GM18511 (cell line): ENCODE data around the gene CMBL.
"Not testable (repeated sequence)": the region's sequence is repeated elsewhere in the genome, so short reads cannot be mapped to it uniquely, and the experiment has no call there.

Experiments
- ATAC-seq: cut with Tn5 transposase; IDR thresholded peaks from one replicate; pipeline ENCODE4 v1.9.1; 2021; ENCODE audit warnings: mild to moderate bottlenecking, moderate library complexity; ENCODE audit not compliant: unreplicated experiment

CMBL gene

DNA sequence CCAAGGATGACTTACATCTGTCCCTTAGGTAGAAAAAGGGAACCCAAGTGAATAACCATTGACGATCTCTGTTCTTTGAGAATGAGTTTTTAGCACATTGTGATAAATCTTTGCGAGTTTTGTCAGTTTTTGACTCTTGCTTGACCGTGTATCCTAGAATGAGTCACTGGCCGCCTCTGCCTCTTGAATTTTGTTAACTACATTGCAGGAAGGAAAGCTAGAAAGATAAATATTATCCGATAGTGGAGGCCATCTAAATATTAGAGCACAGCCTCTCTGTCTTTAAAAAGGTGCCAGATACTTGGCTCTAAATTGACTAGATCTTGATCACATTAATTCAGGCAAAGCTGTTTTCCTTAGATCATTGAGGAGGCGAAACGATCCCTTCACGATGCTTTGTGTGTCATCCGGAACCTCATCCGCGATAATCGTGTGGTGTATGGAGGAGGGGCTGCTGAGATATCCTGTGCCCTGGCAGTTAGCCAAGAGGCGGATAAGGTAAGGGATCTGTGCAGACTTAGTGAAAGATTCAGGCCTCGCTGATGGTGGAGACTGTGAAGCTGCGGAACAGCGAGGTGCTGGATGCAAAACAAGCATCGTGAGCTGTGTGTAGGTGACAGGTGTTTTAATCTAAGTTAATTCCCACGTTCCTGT lies 45.5 kb downstream of the CMBL start:
- no peak for ATAC-seq

GRCh38 chr5:10261065-10261464 lies 46.6 kb downstream of the CMBL start:
- no peak for ATAC-seq

- no peak for ATAC-seq
These were observed 47.8 kb downstream of the CMBL start for GRCh38 chr5:10259899-10260298.

GRCh38 chr5:10257870-10258269 lies 49.8 kb downstream of the CMBL start:
- no peak for ATAC-seq

DNA sequence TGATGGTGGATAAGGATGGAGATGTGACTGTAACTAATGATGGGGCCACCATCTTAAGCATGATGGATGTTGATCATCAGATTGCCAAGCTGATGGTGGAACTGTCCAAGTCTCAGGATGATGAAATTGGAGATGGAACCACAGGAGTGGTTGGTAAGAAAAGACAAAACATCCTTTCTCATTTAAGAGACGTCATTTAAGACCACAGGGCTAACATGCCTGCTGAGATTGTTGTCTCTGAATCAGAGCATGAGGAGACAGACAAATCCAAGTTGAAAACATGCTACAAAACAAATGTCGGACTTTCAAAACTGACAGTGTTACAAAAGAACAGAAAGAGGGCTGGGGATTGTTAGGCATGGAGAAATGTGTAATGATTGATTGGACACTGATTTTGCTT lies 53.0 kb downstream of the CMBL start:
- ATAC-seq, result no peak

DNA sequence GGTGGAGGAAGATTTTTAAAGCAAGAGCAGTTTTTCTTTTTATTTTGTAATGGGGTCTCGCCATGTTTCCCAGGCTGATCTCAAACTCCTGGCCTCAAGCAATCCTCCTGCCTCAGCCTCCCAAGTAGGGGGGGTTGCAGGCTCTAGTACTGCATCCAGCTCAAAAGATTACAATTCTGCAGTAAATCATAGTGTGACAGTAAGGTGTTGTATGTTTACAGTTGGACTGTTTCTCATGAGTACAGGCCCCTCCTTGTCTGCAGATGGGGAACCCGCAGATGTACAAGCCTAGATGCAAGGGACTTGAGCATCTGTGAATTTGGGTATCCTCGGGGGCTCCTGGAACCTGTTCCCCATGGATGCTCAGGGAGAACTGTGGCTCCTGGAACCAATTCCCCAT lies 54.3 kb downstream of the CMBL start:
- no peak for ATAC-seq

DNA sequence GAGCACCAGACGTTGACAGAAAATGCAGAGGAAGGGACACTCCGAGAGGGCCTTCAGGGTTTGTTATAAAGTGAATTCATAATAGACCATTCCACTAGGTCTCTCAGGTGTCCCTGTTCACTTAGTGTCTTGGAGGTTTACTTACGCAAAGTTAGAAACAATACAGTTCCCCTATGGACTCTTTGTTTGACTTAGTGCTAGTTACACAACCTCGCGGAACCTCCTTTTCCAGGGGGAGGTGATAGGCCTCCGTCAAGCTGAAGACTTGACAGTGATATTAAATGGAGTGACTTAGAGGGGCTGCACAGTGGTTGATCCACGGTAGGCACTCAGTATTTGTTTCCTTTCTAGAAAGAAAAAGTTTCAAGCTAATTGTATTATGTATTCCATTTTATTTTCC lies 56.3 kb downstream of the CMBL start:
- no peak for ATAC-seq

DNA sequence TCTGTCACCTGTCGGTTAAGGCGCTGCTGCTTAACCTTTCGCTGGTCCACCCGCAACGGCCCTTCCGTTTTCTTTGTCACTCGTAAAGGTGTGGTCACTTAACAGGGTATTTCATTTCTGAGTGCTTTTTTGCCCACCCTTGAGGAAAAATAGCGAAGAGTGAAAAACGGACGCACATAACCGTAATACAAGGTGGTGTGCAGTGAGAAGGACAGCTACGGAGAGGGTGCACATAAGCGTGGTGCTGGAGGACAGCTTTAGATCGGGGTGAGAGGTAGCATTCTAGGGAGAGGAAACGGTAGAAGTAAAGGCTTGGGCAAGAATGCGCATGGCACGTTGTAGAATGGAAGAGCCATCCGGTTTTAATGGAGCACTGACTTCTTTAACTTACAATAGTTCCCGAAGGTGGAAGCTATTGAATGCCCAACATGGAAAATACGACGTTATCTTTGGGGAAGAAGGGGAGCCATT lies 56.9 kb downstream of the CMBL start:
- peak; percentile 14 for ATAC-seq

DNA sequence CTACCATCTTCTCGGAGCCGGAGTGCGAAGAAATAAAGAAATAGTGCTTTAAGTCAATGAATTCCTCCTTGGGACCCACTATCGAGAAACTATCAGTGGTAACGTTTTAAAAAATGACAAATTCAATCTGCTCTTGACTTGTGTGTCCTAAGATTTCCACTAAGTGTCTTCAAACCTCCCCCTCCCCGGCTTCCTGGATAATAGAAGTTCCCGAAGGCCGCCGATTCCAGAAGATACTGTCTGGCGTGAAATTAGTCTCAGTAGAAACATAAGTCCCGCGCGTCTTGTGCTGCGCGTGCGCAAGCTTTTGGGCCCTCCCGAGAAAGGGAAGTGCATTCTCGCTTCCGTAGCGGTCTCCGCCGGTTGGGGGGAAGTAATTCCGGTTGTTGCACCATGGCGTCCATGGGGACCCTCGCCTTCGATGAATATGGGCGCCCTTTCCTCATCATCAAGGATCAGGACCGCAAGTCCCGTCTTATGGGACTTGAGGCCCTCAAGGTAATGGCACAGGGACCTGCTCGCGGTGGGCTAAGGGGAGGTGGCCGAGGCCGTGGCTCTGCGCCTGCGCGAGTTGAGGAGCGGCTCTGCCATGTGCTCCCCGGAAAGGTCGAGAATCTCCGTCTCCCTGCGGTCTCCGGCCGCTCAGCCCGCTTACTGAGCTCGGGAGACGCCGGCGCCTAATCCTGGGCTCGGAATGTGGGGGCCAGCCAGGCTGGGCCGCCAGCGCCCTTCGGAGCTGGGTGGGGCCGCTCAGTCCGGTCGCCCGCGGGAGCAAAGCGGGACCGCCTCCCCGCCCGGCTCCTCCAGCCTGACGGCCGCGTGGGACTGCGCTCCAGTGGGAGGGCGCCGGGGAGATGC lies 57.5 kb downstream of the CMBL start, which contains the start of gene CCT5:
Gene CCT5, plus strand, starts transcription at position 333 of the 858 bp plus-strand sequence. Its CDS starts 61 bp downstream, at position 394.
- ATAC-seq, result peak; percentile 83

GRCh38 chr5:10248378-10249260 lies 59.1 kb downstream of the CMBL start:
- ATAC-seq, result peak; percentile 5

DNA sequence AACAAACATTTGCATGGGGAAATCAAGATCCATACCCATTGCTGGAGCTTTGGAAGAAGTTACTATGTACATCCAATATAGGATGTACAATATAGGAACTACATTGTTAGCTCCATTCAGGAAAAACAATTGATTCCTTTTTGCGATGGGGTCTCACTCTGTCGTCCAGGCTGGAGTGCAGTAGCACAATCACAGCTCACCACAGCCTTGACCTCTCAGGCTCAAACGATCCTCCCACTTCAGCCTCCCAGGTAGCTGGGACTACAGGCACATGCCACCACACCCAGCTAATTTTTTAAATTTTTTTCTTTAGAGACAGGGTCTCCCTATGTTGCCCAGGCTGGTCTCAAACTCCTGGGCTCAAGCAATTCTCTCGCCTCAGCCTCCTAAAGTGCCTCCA lies 60.5 kb downstream of the CMBL start:
- ATAC-seq, result not testable (repeated sequence)

DNA sequence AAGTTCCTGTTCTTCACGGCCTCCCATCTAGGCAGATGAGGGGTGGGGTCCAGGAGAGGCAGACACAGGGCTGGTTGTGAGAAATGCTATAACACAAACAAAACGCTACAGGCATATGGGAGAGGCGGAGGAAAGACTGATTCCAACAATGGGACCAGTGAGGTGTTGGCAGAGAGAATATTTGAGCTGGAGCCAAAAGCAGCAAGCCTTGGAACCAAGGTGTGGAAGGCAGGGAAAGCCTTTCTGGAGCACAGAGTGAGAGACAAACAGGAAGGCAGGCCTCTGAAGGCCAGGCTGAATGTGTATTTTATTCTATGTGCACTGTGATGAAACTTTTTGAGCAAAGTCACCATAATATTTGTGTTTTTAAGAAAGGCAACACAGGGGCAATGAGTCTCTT lies 60.9 kb downstream of the CMBL start:
- no peak for ATAC-seq

DNA sequence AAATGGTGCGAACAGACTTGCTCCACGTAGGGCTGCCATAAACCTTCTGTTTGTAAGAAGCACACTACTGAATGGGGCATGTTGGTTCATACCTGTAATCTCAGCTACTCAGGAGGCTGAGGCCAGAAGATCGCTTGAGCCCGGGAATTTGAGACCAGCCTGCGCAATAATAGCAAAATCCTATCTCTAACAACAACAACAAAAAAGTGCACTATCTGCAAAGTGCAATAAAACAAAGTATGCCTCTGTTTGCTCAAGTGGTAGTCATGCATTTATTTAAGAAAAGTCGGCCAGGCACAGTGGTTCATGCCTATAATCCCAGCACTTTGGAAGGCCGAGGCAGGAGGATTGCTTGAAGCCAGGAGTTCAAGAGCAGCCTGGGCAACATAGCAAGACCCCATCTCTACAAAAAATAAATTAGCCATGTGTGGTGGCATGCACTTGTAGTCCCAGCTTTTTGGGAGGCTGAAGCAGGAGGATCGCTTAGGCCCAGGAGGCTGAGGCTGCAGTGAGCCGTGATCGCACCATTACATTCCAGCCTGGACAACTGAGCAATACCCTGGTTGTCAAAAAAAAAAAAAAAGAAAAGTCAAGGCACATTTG lies 63.3 kb downstream of the CMBL start:
- no peak for ATAC-seq

DNA sequence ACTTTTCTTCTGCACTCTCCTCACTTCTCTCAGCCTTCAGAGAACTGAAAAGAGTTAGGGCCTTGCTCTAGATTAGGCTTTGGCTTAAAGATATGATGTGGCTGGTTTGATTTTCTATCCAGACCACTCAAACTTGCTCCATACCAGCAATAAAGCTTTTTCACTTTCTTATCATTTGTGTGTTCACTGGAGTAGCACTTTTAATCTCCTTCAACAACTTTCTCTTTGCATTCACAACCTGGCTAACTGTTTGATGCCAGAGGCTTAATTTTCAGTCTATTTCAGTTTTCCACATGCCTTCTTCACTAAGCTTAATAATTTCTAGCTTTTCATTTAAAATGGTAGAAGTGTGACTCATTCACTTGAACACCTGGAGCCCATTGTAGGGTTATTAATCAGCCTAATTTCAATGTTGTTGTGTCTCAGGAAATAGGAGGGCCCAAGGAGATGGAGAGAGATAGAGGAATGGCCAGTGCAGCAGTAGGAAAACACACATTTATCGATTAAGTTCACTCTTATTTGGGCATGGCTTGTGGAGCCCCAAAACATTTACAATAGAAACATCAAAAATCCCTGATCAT lies 64.0 kb downstream of the CMBL start:
- peak; percentile 69 for ATAC-seq

DNA sequence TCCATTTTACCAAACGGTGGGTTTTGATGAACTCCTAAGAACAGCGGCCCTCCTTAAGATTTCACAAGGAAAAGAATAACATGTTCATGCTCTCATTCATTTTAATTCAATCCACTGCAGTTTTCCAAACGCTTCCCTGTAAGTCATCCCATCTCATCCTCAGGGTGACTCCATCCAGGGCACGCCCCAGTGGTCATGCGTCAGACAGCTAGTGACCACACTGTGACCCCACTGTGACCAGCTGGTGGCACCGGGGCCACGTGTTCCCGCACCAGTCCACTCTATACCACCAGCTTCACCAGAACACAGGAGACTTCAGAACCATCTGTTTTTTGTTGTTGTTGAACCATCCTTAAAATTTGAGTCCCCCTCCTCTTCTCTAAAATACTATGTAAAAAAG lies 72.4 kb downstream of the CMBL start:
- no peak for ATAC-seq

DNA sequence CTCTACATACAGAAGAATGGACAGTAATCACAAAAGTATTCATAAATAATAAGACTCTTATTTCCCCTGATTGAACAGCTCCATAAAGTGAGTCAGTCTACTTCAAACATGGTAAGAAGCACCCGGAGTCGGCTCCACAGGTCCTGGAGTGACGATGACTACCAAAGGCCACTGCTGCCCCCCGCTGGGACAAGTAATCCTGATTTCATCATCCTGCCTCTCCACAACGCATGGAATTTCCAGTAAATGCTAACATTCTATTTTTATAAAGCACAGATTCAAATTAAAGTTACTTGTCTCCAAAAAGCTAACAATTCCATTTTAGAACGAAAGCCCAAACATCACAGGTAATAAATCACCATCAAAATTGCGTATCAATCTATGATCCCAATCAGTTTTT lies 74.2 kb downstream of the CMBL start:
- no peak for ATAC-seq

DNA sequence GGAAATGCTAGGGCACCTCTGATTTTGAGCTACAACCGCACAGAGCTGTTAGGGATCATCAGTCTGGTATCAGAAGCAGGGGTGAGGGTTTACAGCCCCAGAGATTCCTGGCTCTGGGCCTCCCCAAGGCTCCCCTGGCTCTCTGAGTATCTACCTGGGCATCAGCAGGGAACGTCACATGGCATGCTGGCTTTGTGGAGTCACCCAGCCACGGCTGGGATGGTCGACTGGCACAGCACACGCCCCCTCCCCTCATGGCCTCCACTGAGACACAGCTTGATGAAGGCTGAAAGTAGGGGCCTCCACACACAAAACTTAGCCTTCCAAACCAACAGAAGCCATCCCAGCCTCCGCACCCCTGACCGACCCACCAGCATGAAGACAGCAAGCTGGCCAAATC lies 74.7 kb downstream of the CMBL start:
- ATAC-seq, result no peak

- ATAC-seq, result no peak
These were observed 75.3 kb downstream of the CMBL start for GRCh38 chr5:10232386-10232785.

GRCh38 chr5:10229306-10230048 lies 78.2 kb downstream of the CMBL start:
- no peak for ATAC-seq

DNA sequence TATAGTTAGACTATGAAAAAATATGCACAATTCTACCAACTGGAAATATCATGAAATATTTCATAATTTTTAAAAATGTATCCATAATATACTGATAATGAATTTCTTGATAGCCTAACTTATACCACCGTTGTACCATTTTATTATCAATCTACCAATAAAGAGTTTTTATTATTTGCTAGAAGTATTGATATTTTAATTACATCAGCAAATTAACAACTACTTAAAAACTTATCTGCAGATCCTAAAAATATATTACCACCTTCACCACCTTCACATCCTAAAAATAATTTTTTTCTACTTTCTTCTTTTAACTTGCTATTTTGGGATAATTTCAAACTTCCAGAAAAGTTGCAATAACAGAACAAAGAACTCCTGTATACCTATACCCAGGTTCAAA lies 79.4 kb downstream of the CMBL start:
- ATAC-seq, result no peak
